ENCODE results near the gene ASAP3. TPM values are rescaled to one million over a fixed set of nuclear protein-coding genes. Genes with fewer than 3 reads are reported as not detected.
"Not testable (repeated sequence)": the region's sequence is repeated elsewhere in the genome, so short reads cannot be mapped to it uniquely, and the experiment has no call there.

ASAP3 gene
- total RNA-seq, 1 donor from 2014 or later: 33.5 TPM

GRCh38 chr1:23383577-23384311 lies 100.2 kb downstream of the ASAP3 start:
- Histone ChIP-seq H3K9me3 (ENCODE audit: insufficient read depth, low read depth, low read length) (no peaks in the 10 kb centered on the region), H3K36me3 (ENCODE audit: insufficient read depth, low read length) (no peaks in the 10 kb centered on the region), H3K4me3 (ENCODE audit: insufficient read depth, low read depth, low read length) (no peak overlapping the region), H3K4me1 (ENCODE audit: insufficient read depth, low read length) (peaks cover 18% of the 10 kb centered on the region), H3K27ac (ENCODE audit: low read depth, low read length) (no peak overlapping the region), H3K27me3 (ENCODE audit: insufficient read depth, low read length) (no peaks in the 10 kb centered on the region), H3K79me2 (ENCODE audit: insufficient read depth, low read length) (no peaks in the 10 kb centered on the region), H3K9ac (ENCODE audit: low read length) (no peak overlapping the region), H4K20me1 (ENCODE audit: insufficient read depth, low read length) (no peaks in the 10 kb centered on the region), H2AFZ (ENCODE audit: low read depth, low read length) (no peak overlapping the region), H3K4me2 (ENCODE audit: low read length) (peak overlapping the region; percentile 5)
- no peak for TF ChIP-seq EZH2 (IDR thresholded peaks at IDR 0.05; ENCODE audit: insufficient read depth, low read length)
- TF ChIP-seq CTCF (IDR thresholded peaks at IDR 0.05; ENCODE audit: insufficient read depth, low read depth, low read length): no peak
- DNase-seq (ENCODE audit: low read depth) (no peak), FAIRE-seq (no peak)
- peaks cover 16% of the 10 kb centered on the region for H3K4me1 Mint-ChIP-seq (ENCODE audit: low read depth, unreplicated experiment)
- peaks cover 31% of the 10 kb centered on the region for H3K27me3 Mint-ChIP-seq (ENCODE audit: low read depth, unreplicated experiment)
- H3K36me3 Mint-ChIP-seq (ENCODE audit: low read depth, unreplicated experiment): peaks cover 15% of the 10 kb centered on the region
- peaks cover 10% of the 10 kb centered on the region for H3K9me3 Mint-ChIP-seq (ENCODE audit: unreplicated experiment)
- H3K27ac Mint-ChIP-seq (ENCODE audit: unreplicated experiment): no peak overlapping the region
- no peak overlapping the region for H3K4me3 Mint-ChIP-seq (ENCODE audit: unreplicated experiment)

- H3K9me3 ChIP-seq (ENCODE audit: insufficient read depth, low read depth, low read length): no peaks in the 10 kb centered on the region
- no peaks in the 10 kb centered on the region for H3K27me3 ChIP-seq (ENCODE audit: insufficient read depth, low read length)
- TF ChIP-seq EZH2 (IDR thresholded peaks at IDR 0.05; ENCODE audit: insufficient read depth, low read length) (no peak), CTCF (IDR thresholded peaks at IDR 0.05; ENCODE audit: insufficient read depth, low read depth, low read length) (no peak)
- H3K4me3 ChIP-seq (ENCODE audit: insufficient read depth, low read depth, low read length): no peak overlapping the region
- H3K4me1 ChIP-seq (ENCODE audit: insufficient read depth, low read length): peaks cover 27% of the 10 kb centered on the region
- Mint-ChIP-seq H3K27ac (ENCODE audit: unreplicated experiment) (no peak overlapping the region), H3K36me3 (ENCODE audit: low read depth, unreplicated experiment) (peaks cover 12% of the 10 kb centered on the region), H3K4me1 (ENCODE audit: low read depth, unreplicated experiment) (peaks cover 24% of the 10 kb centered on the region), H3K9me3 (ENCODE audit: unreplicated experiment) (peaks cover 10% of the 10 kb centered on the region), H3K27me3 (ENCODE audit: low read depth, unreplicated experiment) (peaks cover 20% of the 10 kb centered on the region), H3K4me3 (ENCODE audit: unreplicated experiment) (no peak overlapping the region)
- no peak overlapping the region for H3K27ac ChIP-seq (ENCODE audit: low read depth, low read length)
- H3K36me3 ChIP-seq (ENCODE audit: insufficient read depth, low read length): no peaks in the 10 kb centered on the region
- H3K4me2 ChIP-seq (ENCODE audit: low read length): no peak overlapping the region
- DNase-seq (ENCODE audit: low read depth) (no peak), FAIRE-seq (no peak)
- H2AFZ ChIP-seq (ENCODE audit: low read depth, low read length): no peak overlapping the region
- H3K79me2 ChIP-seq (ENCODE audit: insufficient read depth, low read length): no peaks in the 10 kb centered on the region
- no peaks in the 10 kb centered on the region for H4K20me1 ChIP-seq (ENCODE audit: insufficient read depth, low read length)
- H3K9ac ChIP-seq (ENCODE audit: low read length): no peak overlapping the region
Measured at GRCh38 chr1:23381233-23381885, 102.6 kb downstream of the ASAP3 start.

- no peak overlapping the region for H2AFZ ChIP-seq (ENCODE audit: low read depth, low read length)
- peak overlapping the region; percentile 23 for H3K4me3 Mint-ChIP-seq (ENCODE audit: unreplicated experiment)
- H3K27ac ChIP-seq (ENCODE audit: low read depth, low read length): no peak overlapping the region
- H3K4me1 ChIP-seq (ENCODE audit: insufficient read depth, low read length): peaks cover 27% of the 10 kb centered on the region
- no peaks in the 10 kb centered on the region for H3K36me3 ChIP-seq (ENCODE audit: insufficient read depth, low read length)
- no peaks in the 10 kb centered on the region for H3K9me3 ChIP-seq (ENCODE audit: insufficient read depth, low read depth, low read length)
- no peaks in the 10 kb centered on the region for H3K27me3 ChIP-seq (ENCODE audit: insufficient read depth, low read length)
- H3K4me1 Mint-ChIP-seq (ENCODE audit: low read depth, unreplicated experiment): peaks cover 22% of the 10 kb centered on the region
- no peak overlapping the region for H3K4me2 ChIP-seq (ENCODE audit: low read length)
- H3K27me3 Mint-ChIP-seq (ENCODE audit: low read depth, unreplicated experiment): peaks cover 16% of the 10 kb centered on the region
- DNase-seq (ENCODE audit: low read depth) (no peak), FAIRE-seq (no peak)
- no peak overlapping the region for H3K27ac Mint-ChIP-seq (ENCODE audit: unreplicated experiment)
- TF ChIP-seq EZH2 (IDR thresholded peaks at IDR 0.05; ENCODE audit: insufficient read depth, low read length) (no peak), CTCF (IDR thresholded peaks at IDR 0.05; ENCODE audit: insufficient read depth, low read depth, low read length) (no peak)
- peaks cover 10% of the 10 kb centered on the region for H3K9me3 Mint-ChIP-seq (ENCODE audit: unreplicated experiment)
- H4K20me1 ChIP-seq (ENCODE audit: insufficient read depth, low read length): no peaks in the 10 kb centered on the region
- H3K79me2 ChIP-seq (ENCODE audit: insufficient read depth, low read length): no peaks in the 10 kb centered on the region
- no peak overlapping the region for H3K9ac ChIP-seq (ENCODE audit: low read length)
- H3K36me3 Mint-ChIP-seq (ENCODE audit: low read depth, unreplicated experiment): peaks cover 12% of the 10 kb centered on the region
- H3K4me3 ChIP-seq (ENCODE audit: insufficient read depth, low read depth, low read length): no peak overlapping the region
Measured at GRCh38 chr1:23380719-23381118, 103.3 kb downstream of the ASAP3 start.

GRCh38 chr1:23380236-23380635 lies 103.7 kb downstream of the ASAP3 start:
- not testable (repeated sequence) for H4K20me1 ChIP-seq (ENCODE audit: insufficient read depth, low read length); H3K27ac ChIP-seq (ENCODE audit: low read depth, low read length); H3K36me3 ChIP-seq (ENCODE audit: insufficient read depth, low read length); H3K4me3 ChIP-seq (ENCODE audit: insufficient read depth, low read depth, low read length); H3K4me2 ChIP-seq (ENCODE audit: low read length); H3K27ac Mint-ChIP-seq (ENCODE audit: unreplicated experiment); DNase-seq (ENCODE audit: low read depth); H3K4me3 Mint-ChIP-seq (ENCODE audit: unreplicated experiment); H3K9me3 ChIP-seq (ENCODE audit: insufficient read depth, low read depth, low read length); H3K9ac ChIP-seq (ENCODE audit: low read length); H3K79me2 ChIP-seq (ENCODE audit: insufficient read depth, low read length); H3K27me3 ChIP-seq (ENCODE audit: insufficient read depth, low read length); FAIRE-seq; H2AFZ ChIP-seq (ENCODE audit: low read depth, low read length)
- H3K4me1 ChIP-seq (ENCODE audit: insufficient read depth, low read length): peaks cover 24% of the 10 kb centered on the region
- Mint-ChIP-seq H3K27me3 (ENCODE audit: low read depth, unreplicated experiment) (peaks cover 15% of the 10 kb centered on the region), H3K9me3 (ENCODE audit: unreplicated experiment) (peaks cover 10% of the 10 kb centered on the region), H3K36me3 (ENCODE audit: low read depth, unreplicated experiment) (peaks cover 12% of the 10 kb centered on the region), H3K4me1 (ENCODE audit: low read depth, unreplicated experiment) (peaks cover 18% of the 10 kb centered on the region)
